Effector memory CD8-positive, alpha-beta T cell (primary cell): Measurements from ENCODE around the gene IQSEC1.

Source experiments
- ATAC-seq: fragments of 150-1000 bp; cut with Tn5 transposase; replicated peaks from 2 replicates; pipeline ENCODE4 v1.10.0; 2021; ENCODE audit warnings: mild to moderate bottlenecking, moderate library complexity
- DNase-seq, 3 experiments: peaks; one replicate each; pipeline ENCODE4 v3.0.0; 2021
- H3K27ac Mint-ChIP-seq, 2 donors: one replicate each; pipeline ENCODE4 v1.8.0; 2022; ENCODE audit warnings: mild to moderate bottlenecking in 2 of 2, mixed read lengths in 2 of 2, moderate library complexity in 2 of 2
- H3K27me3 Mint-ChIP-seq, 2 donors: one replicate each; pipeline ENCODE4 v1.8.0; 2022; ENCODE audit warnings: mixed read lengths in 2 of 2
- H3K36me3 Mint-ChIP-seq: one replicate; pipeline ENCODE4 v1.8.0; 2022; ENCODE audit warnings: mild to moderate bottlenecking, moderate library complexity, mixed read lengths; ENCODE audit not compliant: insufficient read depth
- H3K4me1 Mint-ChIP-seq, 2 donors: one replicate each; pipeline ENCODE4 v1.8.0; 2022; ENCODE audit warnings: low read depth in 2 of 2, mixed read lengths in 2 of 2
- H3K4me3 Mint-ChIP-seq, 2 donors: one replicate each; pipeline ENCODE4 v1.8.0; 2022; ENCODE audit warnings: mild to moderate bottlenecking in 2 of 2, mixed read lengths in 2 of 2, moderate library complexity in 2 of 2
- H3K9me3 Mint-ChIP-seq, 2 donors: one replicate each; pipeline ENCODE4 v1.8.0; 2022; ENCODE audit warnings: mixed read lengths in 2 of 2

Gene IQSEC1

DNA sequence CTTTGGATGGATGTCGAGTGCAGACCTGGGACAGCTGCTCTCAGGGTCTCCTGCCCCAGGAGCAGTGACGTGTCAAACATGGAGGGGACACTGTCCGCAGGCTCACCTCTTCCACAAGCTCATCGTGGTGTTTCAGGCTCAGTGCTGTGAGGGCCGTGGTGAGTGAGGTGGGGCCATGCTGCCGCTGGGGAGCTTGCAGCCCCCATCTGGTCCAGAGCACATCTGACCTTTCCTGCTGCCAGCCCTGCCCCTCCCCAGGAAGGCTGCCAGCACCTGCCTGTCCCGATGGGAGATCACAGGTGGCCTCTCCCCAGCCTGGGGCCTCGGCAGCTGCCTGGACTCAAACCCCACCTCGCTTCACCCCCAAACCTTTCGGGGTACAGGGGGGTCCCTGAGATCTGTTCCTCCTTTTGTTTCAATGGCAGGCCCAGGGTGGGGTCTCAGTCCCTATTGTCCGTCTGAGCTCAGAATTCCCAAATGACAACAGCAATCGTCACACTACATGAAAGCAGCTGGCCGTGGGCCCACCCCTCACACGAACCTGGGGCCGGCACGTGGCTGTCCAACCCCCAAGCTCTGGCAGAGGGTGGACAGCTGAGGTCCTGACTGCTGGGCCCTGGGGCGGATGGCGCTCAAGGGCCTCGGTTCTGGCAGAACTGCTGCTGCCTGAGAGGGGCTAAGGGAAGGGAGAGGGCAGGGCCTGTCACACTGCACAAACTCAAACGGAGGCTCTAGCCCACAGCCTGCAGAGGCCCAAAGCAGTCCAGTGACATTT, 166.9 kb downstream of the IQSEC1 start:
- no peak for DNase-seq
- no peak for ATAC-seq
- Mint-ChIP-seq H3K9me3 (no peaks in the 10 kb centered on the region), H3K4me1 (peaks cover 0 to 7% of the 10 kb centered on the region in 2 donors), H3K36me3 (peaks cover 84% of the 10 kb centered on the region), H3K4me3 (no peak overlapping the region), H3K27me3 (no peaks in the 10 kb centered on the region), H3K27ac (no peak overlapping the region)

DNA sequence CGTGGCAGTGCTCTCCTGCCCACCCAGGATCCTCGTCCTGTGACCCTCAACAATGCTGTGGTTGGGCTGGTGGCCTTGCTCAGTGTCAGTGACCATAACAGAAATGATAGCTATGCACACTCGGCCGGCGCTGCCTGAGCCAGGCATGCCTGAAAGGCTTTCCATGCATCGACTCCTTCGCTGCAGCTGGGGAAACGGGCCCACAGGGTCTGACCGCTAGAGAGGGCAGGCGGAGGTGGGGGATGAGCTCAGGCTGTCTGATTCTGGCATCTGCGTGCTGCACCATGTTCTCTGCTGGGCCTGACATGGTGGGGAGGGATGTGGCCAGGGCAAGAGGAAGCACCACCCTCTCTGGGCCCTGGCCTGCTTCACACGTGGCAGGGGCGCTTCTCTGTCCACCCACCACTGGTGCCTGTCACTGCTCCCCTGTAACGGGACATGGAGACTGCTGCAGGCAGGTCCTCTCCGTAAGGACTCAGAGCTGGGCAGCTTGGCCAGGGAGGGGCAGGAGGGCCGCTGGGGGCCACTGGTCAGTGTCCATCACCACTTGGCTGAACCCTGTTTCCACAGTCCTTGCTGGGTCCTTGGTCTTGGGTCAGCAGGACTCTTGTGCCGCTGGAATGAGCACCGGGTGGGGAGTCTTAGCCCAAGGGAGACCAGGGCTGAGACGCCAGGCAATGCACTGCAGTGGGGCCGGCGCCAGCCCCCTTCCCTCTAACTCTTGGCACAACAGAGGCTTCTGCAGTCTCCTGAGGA, 167.7 kb downstream of the IQSEC1 start:
- peak overlapping the region; percentile 10 to 19 for H3K27ac Mint-ChIP-seq
- no peaks in the 10 kb centered on the region for H3K9me3 Mint-ChIP-seq
- peaks cover 82% of the 10 kb centered on the region for H3K36me3 Mint-ChIP-seq
- ATAC-seq = no peak
- peaks cover 0 to 7% of the 10 kb centered on the region in 2 donors for H3K4me1 Mint-ChIP-seq
- H3K27me3 Mint-ChIP-seq = no peaks in the 10 kb centered on the region
- no peak overlapping the region for H3K4me3 Mint-ChIP-seq
- no peak for DNase-seq

GRCh38 chr3:12904951-12905315, 168.3 kb downstream of the IQSEC1 start:
- Mint-ChIP-seq H3K36me3 (peaks cover 85% of the 10 kb centered on the region), H3K4me3 (no peak overlapping the region), H3K27ac (peak overlapping the region; percentile 10 to 19), H3K4me1 (peaks cover 0 to 7% of the 10 kb centered on the region in 2 donors), H3K27me3 (no peaks in the 10 kb centered on the region), H3K9me3 (no peaks in the 10 kb centered on the region)
- no peak for DNase-seq
- no peak for ATAC-seq

DNA sequence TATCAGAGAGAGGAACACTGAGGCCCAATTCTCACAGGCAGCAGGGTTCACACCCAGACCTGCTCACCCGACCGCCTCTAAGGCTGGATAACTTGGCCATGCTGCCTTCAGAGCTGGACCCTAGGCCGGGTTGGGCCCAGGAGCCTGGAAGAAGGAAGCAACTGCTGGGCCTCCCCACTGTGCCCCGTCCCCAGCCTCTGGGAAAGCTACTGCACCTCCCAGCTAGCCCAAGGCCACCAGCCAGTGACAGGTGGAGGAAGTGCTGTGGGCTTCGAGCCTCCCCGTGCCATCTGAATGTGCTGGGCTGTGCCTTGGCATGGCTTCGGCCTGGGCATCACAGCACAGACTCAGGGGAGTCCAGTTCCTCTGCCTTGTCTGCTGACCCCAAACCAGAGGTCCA, 169.3 kb downstream of the IQSEC1 start:
- ATAC-seq (no peak), DNase-seq (no peak)
- H3K36me3 Mint-ChIP-seq = peaks cover 81% of the 10 kb centered on the region
- peak overlapping the region in 1 of 2 donors; percentile 65 for H3K27ac Mint-ChIP-seq
- H3K4me3 Mint-ChIP-seq = no peak overlapping the region
- H3K27me3 Mint-ChIP-seq = no peaks in the 10 kb centered on the region
- peaks cover 0 to 7% of the 10 kb centered on the region in 2 donors for H3K4me1 Mint-ChIP-seq
- no peaks in the 10 kb centered on the region for H3K9me3 Mint-ChIP-seq

DNA sequence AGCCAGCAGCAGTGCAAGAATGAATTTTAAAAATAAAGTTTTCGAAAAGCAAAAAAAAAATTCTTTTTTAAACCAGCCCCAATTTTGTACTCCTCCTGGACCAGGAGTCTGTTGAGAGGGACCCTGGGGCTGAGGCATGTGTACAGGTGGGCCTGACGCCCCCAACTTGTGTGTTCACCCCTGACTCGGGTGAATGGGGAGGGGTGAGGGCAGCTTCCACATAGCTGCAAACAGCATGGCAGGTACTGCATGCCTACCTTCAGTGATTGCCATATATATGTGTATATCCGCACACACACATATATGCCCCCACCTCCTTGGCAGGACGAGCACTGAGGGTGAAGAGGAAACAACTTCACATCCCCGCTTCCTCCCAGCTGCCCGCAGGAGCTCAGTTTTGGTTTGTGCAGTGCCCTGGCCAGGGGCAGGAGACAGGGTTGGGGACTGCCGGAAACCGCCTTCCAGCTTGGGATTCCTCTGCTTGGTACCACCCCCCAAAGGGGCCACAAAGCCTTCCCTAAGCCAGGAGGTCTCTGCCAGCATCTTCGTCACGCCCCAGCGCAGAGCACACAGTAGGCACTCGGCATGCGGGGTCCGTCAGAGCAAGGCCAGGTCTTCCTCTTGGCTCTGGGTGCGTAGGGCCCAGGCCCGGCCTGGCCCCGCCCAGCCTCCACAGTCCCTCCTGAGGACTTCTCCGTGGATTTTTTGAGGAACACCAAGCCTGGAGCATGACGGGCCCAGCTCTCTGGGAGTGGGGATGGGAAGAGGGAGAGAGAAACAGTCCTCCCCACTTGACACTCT, 170.0 kb downstream of the IQSEC1 start:
- Mint-ChIP-seq H3K27me3 (no peaks in the 10 kb centered on the region), H3K4me3 (no peak overlapping the region), H3K9me3 (no peaks in the 10 kb centered on the region), H3K36me3 (peaks cover 77% of the 10 kb centered on the region), H3K4me1 (peaks cover 0 to 4% of the 10 kb centered on the region in 2 donors), H3K27ac (peak overlapping the region; percentile 65 to 80)
- DNase-seq (no peak), ATAC-seq (no peak)

DNA sequence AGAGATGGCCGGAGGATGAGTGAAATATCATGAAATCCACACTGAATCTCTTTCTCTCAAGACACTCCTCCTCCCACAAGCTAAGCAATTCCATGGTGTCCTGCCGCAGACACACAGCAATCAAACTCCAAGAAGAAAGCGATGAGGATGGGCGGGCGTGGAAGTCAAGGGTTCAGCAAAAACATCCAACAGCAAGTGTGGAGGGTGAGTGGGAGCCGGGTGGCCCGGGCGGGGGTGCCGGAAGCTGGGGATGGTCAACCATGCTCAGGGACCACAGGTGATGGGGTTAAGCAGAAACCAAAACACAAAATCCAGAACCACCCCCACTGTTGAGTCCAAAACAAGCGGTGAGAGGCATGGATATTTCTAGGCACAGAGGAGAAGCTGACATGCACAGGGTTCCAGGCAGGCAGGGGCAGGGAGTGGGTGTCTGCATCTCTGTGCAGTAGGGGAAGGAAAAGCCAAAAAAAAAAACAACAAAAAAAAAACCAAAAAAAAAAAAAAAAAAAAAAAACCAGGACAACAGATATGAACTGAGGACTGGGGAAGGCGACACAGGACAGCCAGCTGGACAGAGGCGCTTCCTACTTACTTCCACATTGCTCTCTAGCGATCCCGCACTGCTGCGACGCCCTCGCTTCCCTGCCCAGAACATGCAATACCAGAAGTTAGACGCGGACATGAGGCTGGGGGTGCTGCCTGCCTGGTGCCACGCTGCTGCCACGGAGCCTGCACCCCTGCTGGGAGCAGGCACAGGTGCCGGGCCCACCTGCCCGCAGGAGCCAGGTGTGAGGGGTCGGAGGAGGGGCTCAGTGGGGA, 170.8 kb downstream of the IQSEC1 start:
- no peaks in the 10 kb centered on the region for H3K9me3 Mint-ChIP-seq
- peaks cover 76% of the 10 kb centered on the region for H3K36me3 Mint-ChIP-seq
- H3K27me3 Mint-ChIP-seq = no peaks in the 10 kb centered on the region
- peaks cover under 1 to 4% of the 10 kb centered on the region in 2 donors for H3K4me1 Mint-ChIP-seq
- ATAC-seq = no peak
- no peak overlapping the region for H3K4me3 Mint-ChIP-seq
- no peak for DNase-seq
- peak overlapping the region in 1 of 2 donors; percentile 80 for H3K27ac Mint-ChIP-seq

DNA sequence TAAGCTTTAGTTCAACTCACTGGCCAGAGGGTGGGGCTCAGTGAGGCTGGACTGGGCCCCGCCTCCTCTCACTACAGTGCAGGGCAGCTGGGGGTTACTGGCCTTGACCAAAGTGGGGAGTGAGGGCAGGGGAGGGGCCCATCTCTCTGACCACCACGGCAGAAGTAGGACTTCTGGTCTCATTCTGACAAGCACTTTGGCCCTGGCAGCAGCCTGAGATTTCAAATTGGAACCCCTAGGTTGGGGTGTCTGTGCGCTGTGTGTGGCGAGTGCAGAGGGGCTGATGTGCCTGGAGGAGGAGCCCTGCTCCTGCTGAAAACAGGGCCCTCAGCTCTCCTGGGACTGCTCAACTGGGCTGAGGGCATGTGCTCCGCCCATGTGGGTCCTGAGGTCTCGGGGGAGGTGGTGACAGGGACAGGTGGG, 171.6 kb downstream of the IQSEC1 start:
- DNase-seq = no peak
- Mint-ChIP-seq H3K4me1 (peaks cover 4% of the 10 kb centered on the region in 2 donors), H3K9me3 (no peaks in the 10 kb centered on the region), H3K27me3 (no peaks in the 10 kb centered on the region), H3K36me3 (peaks cover 74% of the 10 kb centered on the region), H3K27ac (peak overlapping the region; percentile 46 to 80), H3K4me3 (no peak overlapping the region)
- ATAC-seq = no peak

- Mint-ChIP-seq H3K4me3 (no peak overlapping the region), H3K27ac (peak overlapping the region; percentile 46 to 70), H3K9me3 (no peaks in the 10 kb centered on the region), H3K36me3 (peaks cover 73% of the 10 kb centered on the region), H3K27me3 (no peaks in the 10 kb centered on the region), H3K4me1 (peaks cover 4% of the 10 kb centered on the region in 2 donors)
- no peak for ATAC-seq
- DNase-seq = no peak
These were observed 172.3 kb downstream of the IQSEC1 start for GRCh38 chr3:12900885-12901411.

DNA sequence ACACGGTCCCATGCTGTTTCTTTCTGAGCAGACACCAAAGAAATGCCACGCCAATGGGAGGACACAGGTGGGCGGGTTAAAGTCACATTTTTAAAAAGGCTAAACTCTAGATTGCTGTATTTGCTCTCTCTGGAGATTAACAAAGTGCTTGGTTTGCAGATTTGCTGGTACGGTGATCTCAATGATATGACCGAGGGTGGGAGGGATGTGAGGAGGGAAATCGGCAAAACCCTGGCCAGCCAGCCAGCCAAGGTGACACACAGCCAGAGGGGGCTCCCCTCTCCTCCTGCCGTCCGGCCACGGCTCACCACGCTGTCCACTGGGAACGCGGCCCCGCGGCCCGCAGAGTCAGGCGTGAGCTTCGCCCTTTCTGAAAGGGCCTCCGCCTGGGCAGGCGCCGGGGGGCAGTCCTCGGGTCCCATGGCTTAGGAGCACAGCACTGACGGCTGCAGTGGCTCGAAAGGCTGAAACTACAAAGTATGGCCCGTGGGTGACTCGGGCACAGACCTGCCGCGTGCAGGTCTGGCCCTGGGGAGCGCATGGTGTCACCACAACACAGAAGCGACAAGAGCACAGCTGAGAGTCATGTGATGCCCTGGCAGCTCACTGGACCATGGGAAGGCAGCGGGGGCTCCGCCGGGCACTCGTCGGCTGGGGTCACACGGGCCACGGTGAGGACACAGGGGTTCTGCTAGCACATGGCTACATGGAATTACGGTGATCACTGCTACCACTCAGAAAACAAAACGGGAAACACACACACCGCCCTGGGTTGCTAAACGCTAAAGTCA, 174.1 kb downstream of the IQSEC1 start:
- H3K36me3 Mint-ChIP-seq = peaks cover 70% of the 10 kb centered on the region

DNA sequence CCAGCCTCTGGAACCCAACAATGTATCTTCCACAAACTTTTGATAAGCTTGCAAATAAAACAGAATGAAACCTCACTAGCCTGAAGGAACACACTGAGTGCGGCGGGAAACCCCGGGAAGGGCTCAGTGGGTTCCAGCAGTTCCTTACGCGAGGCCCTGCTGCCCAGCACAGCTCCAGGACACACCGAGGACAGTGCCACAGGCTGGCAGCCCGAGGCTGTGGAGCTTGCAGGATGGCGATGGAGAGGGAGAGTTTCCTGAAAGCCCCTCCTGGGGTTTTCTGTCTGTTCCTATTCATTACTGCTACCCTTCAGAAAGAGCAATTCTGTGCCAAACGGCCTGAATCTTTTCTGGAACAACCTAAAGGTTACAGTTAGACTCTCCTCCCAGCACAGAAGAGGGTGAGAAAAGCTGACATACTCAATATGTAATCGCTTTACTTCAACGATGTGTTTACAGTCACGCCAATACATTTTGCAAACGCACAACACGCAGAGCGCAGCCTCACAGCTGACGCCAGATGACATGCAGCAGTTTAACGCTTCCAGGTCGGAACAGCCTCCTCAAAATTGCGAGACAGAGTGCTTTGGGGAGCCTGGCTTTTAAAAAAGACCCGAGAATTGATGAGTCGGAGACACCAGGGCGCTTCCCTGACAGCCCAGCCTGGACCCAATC, 174.8 kb downstream of the IQSEC1 start:
- ATAC-seq (no peak), DNase-seq (no peak)
- Mint-ChIP-seq H3K27ac (peak overlapping the region; percentile 75 to 77), H3K36me3 (peaks cover 67% of the 10 kb centered on the region), H3K4me3 (no peak overlapping the region), H3K27me3 (no peaks in the 10 kb centered on the region), H3K9me3 (no peaks in the 10 kb centered on the region), H3K4me1 (peaks cover 3 to 4% of the 10 kb centered on the region in 2 donors)

More for the DNA sequence above, 174.1 kb downstream of the IQSEC1 start:
- Mint-ChIP-seq H3K27me3 (no peaks in the 10 kb centered on the region), H3K9me3 (no peaks in the 10 kb centered on the region), H3K4me1 (peaks cover 3 to 4% of the 10 kb centered on the region in 2 donors), H3K27ac (peak overlapping the region in 1 of 2 donors; percentile 77), H3K4me3 (no peak overlapping the region)
- no peak for DNase-seq
- no peak for ATAC-seq

DNA sequence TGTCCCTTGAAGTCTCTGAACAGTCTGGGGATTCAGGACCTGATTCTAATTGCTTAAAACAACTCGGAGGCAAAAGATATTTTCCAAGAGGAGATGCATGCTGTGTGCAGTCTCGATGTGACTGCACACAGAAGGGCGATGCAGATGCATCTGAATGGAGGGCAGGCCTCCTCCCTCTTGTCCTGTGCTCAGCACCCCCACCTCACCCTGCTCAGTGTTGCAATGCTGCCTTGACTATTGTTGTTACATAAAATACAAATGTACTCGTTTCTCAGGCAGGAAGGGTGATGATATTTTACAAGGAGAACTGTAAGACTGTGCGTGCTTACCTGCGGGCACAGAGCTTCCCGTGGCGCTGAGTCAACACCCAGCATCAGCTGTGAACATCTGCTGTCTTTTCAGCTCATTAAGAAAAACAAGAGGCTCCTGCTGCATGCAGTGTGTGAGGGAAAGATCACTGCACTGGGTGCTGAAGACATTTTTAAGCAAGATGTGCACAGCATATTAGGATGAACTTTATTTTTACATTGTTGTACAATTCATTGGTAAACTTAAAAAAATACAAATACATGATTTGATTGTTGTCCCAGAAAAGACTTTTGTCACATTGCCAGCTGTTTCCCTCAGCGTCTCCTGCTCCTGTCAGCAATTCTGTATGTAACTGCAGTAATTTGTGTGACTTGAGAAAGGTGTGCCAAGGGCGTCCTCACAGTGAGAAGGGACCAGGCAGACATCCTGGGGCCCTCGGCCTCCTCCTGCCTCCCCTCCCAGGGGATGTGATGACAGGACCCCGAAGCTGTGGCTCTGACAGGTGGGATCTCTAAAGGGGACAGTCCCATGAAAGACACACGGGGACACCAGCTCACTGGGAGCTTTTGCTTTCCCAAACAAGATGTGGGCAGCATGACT, 175.6 kb downstream of the IQSEC1 start:
- peaks cover 4% of the 10 kb centered on the region in 2 donors for H3K4me1 Mint-ChIP-seq
- ATAC-seq (peak; percentile 60), DNase-seq (no peak)
- H3K36me3 Mint-ChIP-seq = peaks cover 61% of the 10 kb centered on the region
- H3K4me3 Mint-ChIP-seq = no peak overlapping the region
- peak overlapping the region; percentile 75 to 76 for H3K27ac Mint-ChIP-seq
- H3K9me3 Mint-ChIP-seq = no peaks in the 10 kb centered on the region
- H3K27me3 Mint-ChIP-seq = no peaks in the 10 kb centered on the region
